Activated CD8-positive, alpha-beta memory T cell treated with anti-CD3 and anti-CD28 coated beads for 4 hours (primary cell): Measurements from ENCODE around the gene PYCARD.
"Not testable (repeated sequence)": the region's sequence is repeated elsewhere in the genome, so short reads cannot be mapped to it uniquely, and the experiment has no call there.

Experiments
- DNase-seq, 2 donors: peaks; one replicate each; pipeline ENCODE4 v3.0.0-alpha.2; 2020; ENCODE audit warnings: low read depth in 2 of 2

PYCARD gene

DNA sequence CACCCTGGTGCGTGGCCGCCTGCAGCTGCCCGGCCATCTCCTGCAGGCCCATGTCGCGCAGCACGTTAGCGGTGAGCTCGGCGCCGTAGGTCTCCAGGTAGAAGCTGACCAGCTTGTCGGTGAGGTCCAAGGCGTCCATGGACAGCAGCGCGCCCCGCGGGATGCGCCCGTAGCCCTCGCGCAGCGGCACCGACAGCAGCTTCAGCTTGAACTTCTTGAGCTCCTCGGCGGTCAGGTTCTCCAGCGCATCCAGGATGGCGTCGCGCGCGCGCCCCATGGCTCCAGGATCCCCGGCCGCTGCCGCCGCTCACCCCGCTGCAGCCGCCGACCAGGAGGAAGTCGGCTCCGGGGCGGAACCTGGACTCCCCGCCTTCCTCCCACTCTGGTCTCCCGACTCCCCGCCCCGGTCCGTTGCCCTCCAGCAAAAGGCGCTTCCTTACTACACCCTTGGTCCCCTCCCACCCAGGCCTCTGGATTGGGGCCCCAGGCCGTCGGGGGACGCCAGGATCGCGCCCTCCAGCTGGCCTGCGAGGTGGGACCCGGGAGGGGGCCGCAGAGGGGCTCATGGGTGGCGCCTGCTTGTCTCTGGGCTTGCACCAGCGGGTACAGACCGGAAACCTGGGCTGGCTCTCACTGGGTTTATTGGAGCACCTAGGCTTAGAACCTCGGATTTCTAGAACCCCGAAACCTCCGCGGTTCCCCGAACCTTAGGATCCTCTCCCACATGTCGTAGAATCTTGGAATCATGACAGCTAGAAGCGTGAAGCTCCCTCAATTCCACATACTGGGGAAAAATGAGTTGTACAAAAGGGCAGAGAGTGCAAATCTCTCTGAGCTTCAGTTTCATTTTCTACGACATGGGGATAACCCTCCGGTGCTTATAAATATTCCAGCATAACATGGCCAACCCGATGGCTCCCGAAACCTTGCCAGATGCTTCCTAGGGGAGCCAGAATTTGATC is at the start of gene PYCARD:
Gene PYCARD (minus strand): TSS at position 347 of the 962 bp plus-strand sequence. CDS start 70 bp downstream, at position 277.
- DNase-seq, result no peak

DNA sequence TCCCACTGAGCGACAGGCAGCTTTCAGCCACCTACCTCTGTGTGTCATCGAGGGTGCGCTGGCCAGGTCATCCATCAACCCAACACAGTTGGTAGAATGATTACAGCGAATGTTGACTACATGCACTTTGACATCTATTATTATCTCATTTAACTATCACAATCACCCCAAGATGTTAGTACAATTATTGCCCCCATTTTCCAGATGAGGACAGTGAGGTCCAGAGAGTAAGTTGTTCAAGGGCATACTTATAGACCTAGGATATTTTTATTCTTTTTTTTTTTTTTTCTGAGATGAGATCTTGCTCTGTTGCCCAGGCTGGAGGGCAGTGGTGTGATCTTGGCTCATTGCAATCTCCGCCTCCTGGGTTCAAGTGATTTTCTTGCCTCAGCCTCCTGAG is 48.9 kb upstream of the PYCARD start:
- DNase-seq, result no peak

DNA sequence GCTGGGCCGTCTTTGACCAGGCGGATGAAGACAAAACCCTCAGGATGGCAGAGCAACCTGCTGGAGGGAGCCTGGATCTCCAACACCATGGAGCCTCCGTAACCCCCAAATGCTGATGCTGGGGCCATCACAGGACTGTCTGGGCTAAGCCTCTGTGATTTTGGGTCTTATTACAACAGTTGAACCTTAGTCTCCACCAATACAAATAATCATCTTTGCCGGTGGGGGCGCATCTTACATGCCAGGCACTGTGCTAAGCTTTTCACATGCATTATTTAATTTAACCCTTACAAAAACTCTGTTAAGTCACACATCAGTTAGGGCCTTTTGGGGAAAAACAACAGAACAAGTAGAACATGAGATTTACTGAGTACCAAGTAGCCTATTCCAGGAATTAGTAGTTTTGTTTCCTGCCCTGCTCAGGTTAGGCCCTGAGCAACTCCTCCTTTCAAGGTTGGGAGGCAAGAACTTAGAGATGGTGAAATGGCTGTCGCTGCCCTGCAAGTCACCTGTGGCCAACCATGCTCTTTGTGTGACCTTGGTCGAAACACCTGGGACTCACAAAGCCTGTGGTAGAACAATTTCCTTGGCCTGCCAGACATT is 48.3 kb upstream of the PYCARD start:
- DNase-seq, result no peak

DNA sequence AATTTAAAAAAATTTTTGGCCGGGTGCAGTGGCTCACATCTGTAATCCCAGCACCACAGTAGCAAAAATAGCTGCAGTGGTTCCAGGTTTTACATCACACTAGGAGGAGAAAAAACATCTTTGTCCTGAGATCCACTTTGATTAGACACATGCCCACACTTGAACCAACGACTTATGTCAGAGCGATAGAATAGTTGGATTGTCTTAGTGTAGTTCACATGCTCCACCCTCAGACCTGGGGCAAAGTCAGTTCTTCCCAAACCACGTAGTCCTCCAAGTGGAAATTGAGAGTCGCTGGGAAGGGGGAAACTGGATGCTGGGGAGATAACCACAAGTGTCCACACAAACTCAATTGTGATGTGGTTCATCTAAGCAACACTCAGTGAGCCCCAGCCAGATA is 45.8 kb upstream of the PYCARD start:
- DNase-seq, result no peak

DNA sequence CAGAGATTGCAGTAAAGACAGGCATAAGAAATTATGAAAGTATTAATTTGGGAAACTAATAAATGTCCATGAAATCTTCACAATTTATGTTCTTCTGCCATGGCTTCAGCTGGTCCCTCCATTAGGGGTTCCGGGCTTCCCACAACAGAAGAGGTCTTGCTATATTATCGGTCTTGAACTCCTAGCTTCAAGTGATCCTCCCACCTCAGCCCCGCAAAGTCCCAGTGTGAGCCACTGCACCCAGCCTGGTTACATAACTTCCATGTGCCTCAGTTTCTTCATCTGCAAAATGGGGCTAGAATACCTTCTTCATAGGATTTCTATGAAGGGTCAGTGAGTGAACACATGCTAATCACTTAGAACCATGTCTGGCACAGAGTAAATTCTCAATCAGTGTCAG is 43.7 kb upstream of the PYCARD start:
- DNase-seq, result no peak

DNA sequence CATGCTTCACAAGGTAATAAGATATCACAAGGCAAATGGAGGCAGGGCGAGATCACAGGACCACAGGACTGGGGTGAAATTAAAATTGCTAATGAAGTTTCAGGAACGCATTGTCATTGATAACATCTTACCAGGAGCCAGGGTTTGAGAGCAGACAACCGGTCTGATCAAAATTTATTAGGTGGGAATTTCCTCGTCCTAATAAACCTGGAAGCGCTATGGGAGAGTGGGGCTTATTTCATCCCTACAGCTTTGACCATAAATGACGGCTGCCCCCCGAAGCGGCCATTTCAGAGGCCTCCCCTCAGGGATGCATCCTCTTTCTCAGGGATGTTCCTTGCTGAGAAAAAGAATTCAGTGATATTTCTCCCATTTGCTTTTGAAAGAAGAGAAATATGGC is 43.0 kb upstream of the PYCARD start:
- DNase-seq, result not testable (repeated sequence)

DNA sequence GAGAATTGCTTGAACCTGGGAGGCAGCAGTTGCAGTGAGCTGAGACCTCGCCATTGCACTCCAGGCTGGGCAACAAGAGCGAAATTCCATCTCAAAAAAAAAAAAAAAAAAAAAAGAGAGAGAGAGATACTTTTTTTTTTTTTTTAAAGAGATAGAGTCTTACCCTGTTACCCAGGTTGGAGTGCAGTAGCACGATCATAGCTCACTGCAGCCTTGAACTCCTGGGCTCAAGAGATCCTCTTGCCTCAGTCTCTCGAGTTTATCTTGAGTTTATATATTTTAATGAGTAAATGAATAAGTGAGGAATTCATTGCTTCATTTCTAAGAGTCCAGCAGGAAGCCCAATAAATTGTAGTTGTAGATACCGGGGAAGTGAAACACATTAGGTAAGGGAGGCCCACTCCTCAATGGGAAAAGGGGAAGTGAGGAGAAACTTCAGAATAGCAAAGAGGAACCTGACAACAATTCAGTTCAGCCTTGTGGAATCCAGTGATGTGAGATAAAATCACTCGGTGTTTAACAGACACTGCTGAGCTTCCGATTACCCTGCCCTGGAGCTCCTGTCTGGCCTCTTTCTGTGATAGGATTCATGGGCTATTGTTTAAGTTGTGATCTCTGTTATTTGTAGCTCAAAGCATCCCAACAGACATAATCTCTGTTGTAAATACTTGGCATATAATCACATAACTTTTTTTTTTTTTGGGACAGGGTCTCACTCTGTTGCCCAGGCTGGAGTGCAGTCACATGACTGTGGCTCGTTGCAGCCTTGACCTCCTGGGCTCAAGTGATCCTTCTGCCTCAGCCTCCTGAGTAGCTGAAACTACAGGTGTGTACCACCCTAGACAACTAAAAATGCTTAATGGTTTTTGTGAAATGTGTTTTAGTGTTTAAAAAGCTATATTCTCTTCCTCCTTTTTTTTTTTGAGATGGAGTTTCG is 41.4 kb upstream of the PYCARD start:
- DNase-seq, result no peak

DNA sequence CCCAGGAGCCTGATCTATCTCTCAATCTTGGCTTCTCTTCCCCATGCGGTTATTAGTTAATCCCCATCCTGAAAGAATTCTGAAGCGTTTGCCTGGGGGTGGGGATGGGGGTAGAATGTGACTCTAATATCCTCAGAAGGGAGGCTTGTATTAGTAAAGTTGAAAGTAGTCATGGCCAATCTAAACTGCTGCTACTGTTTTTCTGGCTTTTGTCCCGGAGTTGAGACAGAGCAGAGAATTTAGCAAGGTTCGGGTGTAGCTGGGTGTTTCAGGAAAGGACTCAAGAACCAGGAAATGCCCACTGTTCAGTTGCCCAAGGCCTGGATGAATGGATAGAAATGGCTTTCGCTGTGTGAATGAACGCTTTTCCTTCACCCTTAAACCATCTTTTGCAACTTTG is 39.6 kb upstream of the PYCARD start:
- DNase-seq, result no peak

DNA sequence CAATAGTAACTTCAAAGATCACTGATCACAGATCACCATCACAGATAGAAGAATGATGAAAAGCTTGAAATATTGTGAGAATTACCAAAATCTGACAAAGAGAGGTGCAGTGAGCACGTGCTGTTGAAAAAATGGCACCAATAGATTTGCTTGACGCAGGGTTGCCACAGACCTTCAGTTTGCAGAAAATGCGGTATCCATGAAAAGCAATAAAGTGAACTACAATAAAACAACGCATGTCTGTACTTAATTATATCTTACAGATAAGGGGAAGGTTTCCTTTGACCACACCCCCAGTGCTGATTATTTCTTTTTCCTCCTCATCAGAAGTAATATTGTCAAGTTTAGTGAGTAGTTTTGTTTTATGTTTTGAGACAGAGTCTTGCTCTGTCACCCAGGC is 35.5 kb upstream of the PYCARD start:
- DNase-seq, result no peak

DNA sequence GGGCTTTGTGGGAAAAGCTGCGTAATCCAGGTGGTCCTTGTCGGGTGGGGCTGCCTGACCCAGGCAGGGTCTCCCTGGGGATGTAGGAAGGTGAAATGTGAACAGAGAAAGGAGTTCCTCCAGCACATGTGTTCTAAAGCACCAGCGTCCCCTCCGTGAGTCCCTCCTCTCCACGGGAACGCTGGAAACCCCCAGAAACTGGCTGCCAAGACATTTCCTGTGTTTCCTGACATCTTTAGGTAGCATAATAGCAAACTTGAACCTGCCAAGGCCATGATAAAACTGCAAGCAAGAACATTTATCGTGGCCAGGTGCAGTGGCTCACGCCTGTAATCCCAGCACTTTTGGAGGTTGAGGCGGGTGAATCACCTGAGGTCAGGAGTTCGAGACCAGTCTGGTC is 26.9 kb upstream of the PYCARD start:
- no peak for DNase-seq

DNA sequence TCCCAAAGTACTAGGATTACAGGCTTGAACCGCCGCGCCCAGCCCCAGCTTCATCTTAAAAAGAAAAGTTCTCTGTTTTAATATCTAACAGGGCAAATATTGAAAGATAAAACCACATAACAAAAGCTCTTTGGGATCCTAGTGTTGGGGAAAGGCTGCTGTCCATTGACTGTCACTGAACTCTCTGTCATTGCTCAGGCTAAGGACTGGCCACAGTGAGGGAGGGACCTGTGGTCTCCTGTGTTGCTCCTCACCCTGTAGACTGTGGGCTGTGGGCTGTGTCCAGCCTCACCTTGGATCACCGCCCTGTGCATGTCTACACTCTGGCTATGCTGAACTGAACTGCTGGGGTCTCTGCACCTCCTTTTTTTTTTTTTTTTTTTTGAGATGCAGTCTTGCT is 25.6 kb upstream of the PYCARD start:
- no peak for DNase-seq

DNA sequence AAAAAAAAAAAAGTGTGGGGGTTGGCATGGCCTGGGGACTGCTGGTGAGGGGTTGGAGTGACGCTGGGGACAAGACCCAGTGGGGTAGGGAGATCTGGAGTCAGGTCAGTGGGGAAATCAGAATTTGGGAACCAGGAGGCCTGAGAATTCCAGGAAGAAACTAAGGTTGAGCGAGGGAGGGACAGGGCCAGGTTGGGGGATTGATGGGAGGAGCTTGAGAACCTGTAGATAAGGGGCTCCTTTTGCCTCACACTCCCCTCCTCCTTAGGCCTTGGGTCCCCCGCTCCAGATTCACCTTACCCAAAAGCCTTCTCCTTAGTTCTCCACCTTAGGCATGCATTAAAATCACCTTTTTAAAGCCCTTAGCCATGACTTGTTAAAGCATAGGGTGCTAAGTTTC is 22.6 kb upstream of the PYCARD start:
- DNase-seq, result no peak

DNA sequence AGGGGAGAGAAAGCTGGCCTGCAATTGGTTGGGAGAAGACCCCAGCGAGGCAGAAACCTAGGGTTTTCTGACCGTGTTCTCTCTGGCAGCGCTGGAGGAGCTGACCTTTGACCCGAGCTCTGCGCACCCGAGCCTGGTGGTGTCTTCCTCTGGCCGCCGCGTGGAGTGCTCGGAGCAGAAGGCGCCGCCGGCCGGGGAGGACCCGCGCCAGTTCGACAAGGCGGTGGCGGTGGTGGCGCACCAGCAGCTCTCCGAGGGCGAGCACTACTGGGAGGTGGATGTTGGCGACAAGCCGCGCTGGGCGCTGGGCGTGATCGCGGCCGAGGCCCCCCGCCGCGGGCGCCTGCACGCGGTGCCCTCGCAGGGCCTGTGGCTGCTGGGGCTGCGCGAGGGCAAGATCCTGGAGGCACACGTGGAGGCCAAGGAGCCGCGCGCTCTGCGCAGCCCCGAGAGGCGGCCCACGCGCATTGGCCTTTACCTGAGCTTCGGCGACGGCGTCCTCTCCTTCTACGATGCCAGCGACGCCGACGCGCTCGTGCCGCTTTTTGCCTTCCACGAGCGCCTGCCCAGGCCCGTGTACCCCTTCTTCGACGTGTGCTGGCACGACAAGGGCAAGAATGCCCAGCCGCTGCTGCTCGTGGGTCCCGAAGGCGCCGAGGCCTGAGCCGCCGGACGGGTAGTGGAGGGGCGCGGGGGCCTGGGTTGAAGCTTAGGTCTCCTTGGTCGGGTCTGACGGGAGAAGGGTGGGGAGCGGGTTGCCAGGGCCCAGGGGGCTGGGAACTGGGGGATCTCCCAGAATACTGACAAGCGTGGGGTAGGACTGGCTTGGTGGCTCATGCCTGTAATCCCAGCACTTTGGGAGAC is 21.8 kb upstream of the PYCARD start:
- no peak for DNase-seq

DNA sequence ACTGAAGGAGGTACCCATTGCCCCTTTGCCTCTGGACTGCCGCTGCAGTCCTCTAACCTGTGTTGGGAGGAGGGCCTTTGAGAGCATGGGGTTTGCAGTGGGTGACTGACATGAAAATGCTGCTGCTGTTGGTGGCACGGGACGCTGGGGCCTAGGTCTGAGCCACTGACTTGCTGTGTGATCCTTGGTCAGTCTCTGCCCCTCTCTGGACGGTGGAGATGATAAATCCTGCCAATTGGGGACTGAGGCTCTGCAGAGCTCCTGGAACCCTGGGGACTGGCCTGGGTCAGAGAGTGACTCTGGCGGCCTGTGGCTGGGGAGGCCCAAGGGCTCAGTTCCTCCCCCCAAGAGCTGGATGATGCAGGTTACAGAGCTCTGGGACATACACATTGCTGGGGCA is 20.5 kb upstream of the PYCARD start:
- no peak for DNase-seq

DNA sequence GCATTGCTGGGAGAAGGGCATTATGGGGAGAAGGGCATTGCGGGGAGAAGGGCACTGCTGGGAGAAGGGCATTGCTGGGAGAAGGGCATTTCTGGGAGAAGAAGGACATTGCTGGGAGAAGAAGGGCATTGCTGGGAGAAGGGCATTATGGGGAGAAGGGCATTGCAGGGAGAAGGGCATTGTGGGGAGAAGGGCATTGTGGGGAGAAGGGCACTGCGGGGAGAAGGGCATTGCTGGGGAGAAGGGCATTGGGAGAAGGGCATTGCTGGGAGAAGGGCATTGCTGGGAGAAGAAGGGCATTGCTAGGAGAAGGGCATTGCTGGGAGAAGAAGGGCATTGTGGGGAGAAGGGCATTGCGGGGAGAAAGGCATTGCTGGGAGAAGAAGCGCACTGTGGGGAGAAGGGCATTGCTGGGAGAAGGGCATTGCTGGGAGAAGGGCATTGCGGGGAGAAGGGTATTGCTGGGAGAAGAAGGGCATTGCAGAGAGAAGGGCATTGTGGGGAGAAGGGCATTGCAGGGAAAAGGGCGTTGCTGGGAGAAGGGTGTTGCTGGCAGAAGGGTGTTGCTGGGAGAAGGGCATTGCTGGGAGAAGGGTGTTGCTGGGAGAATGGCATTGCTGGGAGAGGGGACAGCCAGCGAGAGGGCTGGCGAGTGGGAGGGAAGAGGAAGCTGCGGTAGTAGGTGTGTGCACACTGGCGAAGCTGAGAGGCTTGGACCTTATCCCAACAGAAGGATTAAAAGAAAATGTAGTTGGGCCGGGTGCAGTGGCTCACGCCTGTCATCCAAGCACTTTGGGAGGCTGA is 19.0 kb upstream of the PYCARD start:
- no peak for DNase-seq

DNA sequence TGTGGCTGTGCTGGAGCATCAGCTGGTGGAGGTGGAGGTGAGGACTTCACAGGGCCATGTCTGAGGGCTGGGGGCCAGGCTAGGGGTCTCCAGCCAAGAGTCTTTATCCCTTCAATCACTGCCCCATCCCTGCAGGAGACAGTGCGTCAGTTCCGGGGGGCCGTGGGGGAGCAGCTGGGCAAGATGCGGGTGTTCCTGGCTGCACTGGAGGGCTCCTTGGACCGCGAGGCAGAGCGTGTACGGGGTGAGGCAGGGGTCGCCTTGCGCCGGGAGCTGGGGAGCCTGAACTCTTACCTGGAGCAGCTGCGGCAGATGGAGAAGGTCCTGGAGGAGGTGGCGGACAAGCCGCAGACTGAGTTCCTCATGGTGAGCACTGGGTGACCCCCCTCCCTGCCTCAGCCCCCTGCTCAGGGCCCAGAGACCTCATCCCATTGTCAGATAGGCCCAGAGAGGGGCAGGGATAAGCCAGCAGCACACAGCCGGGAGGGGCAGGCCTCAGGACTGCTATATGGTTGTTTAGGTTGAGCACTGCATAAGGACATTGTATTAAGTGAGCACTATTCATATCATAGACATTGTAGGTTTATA is 16.7 kb upstream of the PYCARD start:
- no peak for DNase-seq

DNA sequence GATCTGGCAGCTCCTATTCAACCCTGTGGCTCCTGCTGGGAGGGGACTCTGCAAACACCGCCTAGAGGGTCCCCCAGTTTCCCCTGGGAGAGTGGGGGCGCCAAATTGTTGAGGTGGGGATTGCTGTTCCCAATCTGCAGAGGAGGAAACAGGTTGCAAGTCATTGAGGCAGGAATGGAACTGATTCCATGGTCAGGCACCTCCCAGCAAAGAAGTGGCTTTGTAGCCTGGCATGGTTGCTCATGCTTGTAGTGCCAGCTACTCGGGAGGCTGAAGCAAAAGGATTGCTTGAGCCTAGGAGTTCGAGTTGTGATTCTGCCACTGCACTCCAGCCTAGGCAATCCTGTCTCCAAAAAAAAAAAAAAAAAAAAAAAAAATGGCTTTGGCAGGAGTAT is 14.6 kb upstream of the PYCARD start:
- DNase-seq, result no peak

DNA sequence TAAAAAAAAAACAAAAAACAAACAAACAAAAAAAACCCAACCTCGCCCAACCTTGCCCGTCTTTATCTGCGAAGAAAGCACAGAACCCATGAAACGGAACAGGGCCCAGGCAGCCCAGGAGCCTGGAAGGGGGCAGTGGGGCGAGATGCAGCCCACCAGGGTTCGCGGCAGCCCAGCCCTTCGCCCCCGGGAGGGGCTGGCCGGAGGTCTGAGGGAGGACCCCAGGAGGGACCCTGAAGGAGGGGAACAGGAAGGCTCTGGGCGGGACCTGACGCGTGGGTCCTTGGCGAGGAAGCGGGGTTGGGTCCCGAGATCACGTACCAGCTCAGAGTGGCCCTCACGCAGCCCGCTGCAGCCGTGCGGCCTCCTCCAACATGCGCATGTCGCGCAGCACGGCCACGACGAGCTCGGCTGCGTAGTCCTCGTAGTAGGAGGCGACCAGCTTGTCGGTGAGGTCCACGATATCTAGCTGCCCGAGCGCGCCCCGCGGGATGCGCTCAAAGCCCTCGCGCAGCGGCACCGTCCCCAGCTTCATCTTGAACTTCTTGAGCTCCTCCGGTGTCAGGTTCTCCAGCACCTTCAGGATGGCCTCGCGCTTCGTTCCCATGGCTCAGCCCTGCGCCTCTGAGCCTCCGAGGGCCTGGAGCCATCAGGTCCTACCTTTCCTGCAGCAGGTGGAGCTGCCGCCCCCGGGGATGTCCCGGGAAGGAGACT is 14.0 kb upstream of the PYCARD start, which contains the start of gene PYDC1:
Gene PYDC1 (minus strand): TSS at position 714 of the 714 bp plus-strand sequence. CDS start 107 bp downstream, at position 607.
- DNase-seq, result no peak
